Brain microvascular endothelial cell (primary cell): ENCODE data around the gene SLC9A2.

Source experiments
- DNase-seq: peaks from one replicate; pipeline ENCODE4 v3.0.0-alpha.2; 2020
- H3K27ac ChIP-seq: fragments of 250-450 bp; sonication (Bioruptor Pico); 2 replicates; pipeline ENCODE4 v1.5.1; 2020; ENCODE audit warnings: mild to moderate bottlenecking, moderate library complexity
- H3K27me3 ChIP-seq: fragments of 250-450 bp; sonication (Bioruptor Pico); replicated peaks from 2 replicates; pipeline ENCODE4 v1.5.1; 2020; ENCODE audit warnings: mild to moderate bottlenecking
- H3K36me3 ChIP-seq: fragments of 250-450 bp; sonication (Bioruptor Pico); replicated peaks from 2 replicates; pipeline ENCODE4 v1.5.1; 2020; ENCODE audit warnings: mild to moderate bottlenecking
- H3K4me3 ChIP-seq: 2 replicates; pipeline ENCODE4 v1.5.1; 2011; ENCODE audit warnings: low read depth, mild to moderate bottlenecking, control low read depth, low read length, moderate library complexity
- CTCF ChIP-seq: IDR thresholded peaks from 2 replicates; pipeline ENCODE4 v1.5.1; 2011; ENCODE audit warnings: low read depth, mild to moderate bottlenecking, moderate library complexity, low read length, control low read depth, inconsistent platforms; ENCODE audit errors: missing control alignments
- in situ Hi-C: cut with HindIII; loops from 2 replicates; pipeline ENCODE4 v1.10.0; 2017; ENCODE audit warnings: low sequenced_read_pairs, low pct_ligation_motif_present

SLC9A2 gene

GRCh38 chr2:102604769-102605168, 14.6 kb upstream of the SLC9A2 start:
- TF ChIP-seq CTCF, result no peak
- in situ Hi-C loops, result loop anchor here (25.0 kb wide), 1 partner anchor 117 kb away; no protein-coding TSS in a partner anchor
- Histone ChIP-seq H3K27me3 (no peaks in the 10 kb centered on the region), H3K4me3 (no peak overlapping the region), H3K36me3 (no peaks in the 10 kb centered on the region), H3K27ac (no peak overlapping the region)
- no peak for DNase-seq

- Histone ChIP-seq H3K36me3 (no peaks in the 10 kb centered on the region), H3K27me3 (no peaks in the 10 kb centered on the region), H3K27ac (no peak overlapping the region), H3K4me3 (no peak overlapping the region)
- no peak for TF ChIP-seq CTCF
- DNase-seq, result no peak
- in situ Hi-C loops, result loop anchor here (25.0 kb wide), 1 partner anchor 119 kb away; no protein-coding TSS in a partner anchor
Observed at GRCh38 chr2:102606353-102606752, 13.0 kb upstream of the SLC9A2 start.

- Histone ChIP-seq H3K27ac (no peak overlapping the region), H3K4me3 (no peak overlapping the region), H3K36me3 (no peaks in the 10 kb centered on the region), H3K27me3 (peaks cover 25% of the 10 kb centered on the region)
- peak; percentile 100 for TF ChIP-seq CTCF
- in situ Hi-C loops, result loop anchor here (25.0 kb wide), 1 partner anchor 129 kb away; no protein-coding TSS in a partner anchor
- DNase-seq, result peak; percentile 54
Observed at GRCh38 chr2:102615620-102616436, 3.5 kb upstream of the SLC9A2 start.

GRCh38 chr2:102618452-102619413, 620 bp upstream of the SLC9A2 start:
- H3K27ac ChIP-seq, result no peak overlapping the region
- H3K36me3 ChIP-seq, result no peaks in the 10 kb centered on the region
- in situ Hi-C loops, result loop anchor here (25.0 kb wide), 1 partner anchor 131 kb away; no protein-coding TSS in a partner anchor
- no peak for DNase-seq
- TF ChIP-seq CTCF, result no peak
- H3K4me3 ChIP-seq, result peak overlapping the region; percentile 46
- peaks cover 27% of the 10 kb centered on the region for H3K27me3 ChIP-seq

- in situ Hi-C loops, result loop anchor here (25.0 kb wide), 1 partner anchor 133 kb away; no protein-coding TSS in a partner anchor
- DNase-seq, result no peak
- Histone ChIP-seq H3K27ac (no peak overlapping the region), H3K4me3 (no peak overlapping the region), H3K27me3 (peaks cover 27% of the 10 kb centered on the region), H3K36me3 (no peaks in the 10 kb centered on the region)
- no peak for TF ChIP-seq CTCF
Observed at GRCh38 chr2:102620332-102620731, 979 bp downstream of the SLC9A2 start.
